Muscle of arm (tissue), 12 donors: ENCODE data around the gene MAN1C1. TPM values are rescaled to one million over a fixed set of nuclear protein-coding genes. Genes with fewer than 3 reads are reported as not detected.

Experiments used
- DNase-seq: peaks from one replicate; pipeline ENCODE4 v3.0.0-alpha.2; 2013
- polyA plus RNA-seq, 12 donors: library from polyadenylated mRNA; unstranded; fragments of 120-200 nt; gene quantifications; one replicate each; pipeline ENCODE4 v1.2.1, GENCODE V29; 2013; ENCODE audit not compliant: insufficient read length in 12 of 12

The MAN1C1 gene
- polyA plus RNA-seq, 12 donors: 9.3 to 16.2 (median 11.6) TPM; not detected in 1

DNA sequence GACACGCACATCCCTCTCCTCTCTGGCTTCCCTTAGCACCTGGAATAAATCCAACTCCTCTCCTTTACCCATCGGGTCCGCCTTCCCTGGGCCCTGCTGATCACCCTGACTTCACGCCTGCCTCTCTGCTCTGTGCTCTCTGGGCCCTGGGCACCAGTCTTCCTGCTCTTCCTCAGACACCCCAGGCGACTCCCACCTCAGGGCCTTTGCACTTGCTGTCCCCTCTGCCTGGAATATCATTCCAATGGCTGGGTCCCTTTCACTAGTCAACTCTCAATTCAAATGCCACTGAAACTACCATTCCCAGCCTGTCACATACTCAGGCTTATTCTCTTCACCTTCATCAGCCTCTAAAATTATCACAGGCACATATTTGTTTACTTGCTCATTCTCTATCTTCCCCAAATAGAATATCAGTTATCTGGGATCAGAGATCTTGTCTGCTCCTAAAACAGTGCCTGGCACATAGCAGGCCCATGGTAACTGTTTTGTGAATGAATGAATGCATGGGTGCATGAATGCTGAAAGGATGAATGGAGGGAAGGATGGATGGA is 156.2 kb downstream of the MAN1C1 start:
- no peak for DNase-seq

DNA sequence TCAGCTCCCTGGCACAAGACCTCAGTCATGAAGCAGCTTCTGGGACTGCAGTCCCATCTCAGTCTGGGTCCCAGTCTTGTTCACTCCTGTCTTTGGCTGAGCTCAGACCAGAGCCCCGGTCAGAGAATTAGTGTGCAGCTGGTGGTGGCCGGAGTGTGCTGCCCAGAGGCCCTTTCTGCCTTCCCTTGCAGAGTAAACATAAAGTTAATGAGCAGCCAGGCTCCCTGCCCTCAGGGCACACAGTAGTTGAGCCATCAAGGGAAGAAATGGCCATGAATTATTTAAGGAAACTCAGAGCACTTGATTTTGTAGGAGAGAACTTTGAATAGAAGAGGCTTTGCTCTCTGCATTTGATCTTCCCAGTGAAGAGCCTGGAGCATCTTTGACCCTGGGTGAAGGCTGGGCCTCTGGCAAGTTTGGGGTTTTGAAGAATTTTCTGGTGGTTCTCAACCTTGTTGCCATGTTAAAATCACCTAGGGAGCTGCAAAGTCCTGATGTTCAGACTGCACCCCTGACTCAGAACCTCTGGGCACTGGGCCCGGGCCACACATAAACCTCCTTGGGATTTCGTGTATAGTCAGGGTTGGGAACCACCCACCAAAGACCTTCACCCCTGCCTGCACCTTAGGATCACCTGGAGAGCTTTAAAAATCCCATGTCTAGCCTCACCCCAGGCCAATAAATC is 157.0 kb downstream of the MAN1C1 start:
- no peak for DNase-seq

DNA sequence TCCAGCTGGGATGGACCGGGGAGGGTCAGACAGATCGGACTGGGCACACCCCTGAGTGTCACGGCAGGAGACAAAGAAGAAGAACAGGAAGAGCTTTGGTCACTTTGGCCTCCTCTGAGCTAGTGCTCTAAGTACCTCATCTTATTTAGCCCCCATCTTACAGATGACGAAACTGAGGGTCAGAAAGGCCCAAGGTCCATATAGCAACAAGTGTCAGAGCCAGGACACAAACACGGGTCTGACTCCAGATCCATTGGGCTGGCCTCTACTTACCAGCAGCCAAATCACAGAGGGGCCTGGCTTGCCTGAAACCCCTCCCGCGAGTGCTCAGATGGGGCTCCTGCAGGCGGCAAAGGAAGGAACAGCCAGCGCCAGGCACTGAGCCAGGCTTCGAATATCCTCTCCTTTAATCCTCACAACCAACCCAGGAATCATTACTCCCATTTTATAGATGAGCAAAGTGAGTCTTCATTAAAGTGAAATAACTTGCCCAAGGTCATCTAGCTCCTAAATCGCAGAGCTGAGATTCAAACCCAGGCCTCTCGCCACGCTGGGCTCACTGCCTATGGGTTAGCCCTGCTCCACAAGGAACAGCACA is 157.7 kb downstream of the MAN1C1 start:
- DNase-seq: no peak

DNA sequence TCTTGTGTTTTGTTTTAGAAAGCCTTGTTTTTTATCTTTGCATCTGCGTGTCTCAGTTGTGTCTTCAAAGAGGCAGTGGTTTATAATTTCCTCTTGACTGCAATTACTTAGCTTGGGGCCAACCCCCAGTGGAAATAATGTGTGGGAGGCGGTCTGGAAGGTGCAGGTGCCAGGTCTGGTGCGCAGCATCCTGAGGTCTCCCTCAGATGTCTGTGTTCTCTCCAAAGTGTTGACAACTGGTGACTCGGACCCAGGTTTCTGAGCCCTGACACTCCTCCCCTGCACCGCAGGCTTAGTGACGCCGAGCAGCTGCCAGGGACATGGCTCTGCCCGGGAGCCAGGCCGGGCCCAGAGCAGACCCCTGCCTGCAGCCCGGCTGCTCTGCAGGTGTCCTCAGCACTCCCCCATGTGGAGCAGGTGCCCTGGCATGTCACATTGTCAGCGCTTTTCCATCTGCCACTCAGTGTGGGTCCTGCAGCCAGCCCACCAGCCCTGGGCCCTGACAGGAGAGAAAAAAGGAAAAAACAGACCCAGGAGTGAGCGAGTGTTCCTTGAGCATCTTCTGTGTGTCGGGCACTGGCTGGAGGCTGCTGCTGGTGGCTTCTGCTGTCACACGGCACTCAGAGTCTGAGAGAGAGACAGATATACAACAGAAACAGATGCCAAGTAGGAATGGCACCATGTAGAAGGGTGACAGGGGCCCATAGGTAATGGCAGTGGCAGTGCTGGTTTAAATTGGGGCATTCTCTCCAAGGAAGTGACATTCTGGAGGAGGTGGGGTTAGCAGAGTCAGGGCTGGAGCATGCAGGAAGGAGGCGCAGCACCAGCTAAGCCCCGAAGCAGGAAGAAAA is 158.6 kb downstream of the MAN1C1 start:
- no peak for DNase-seq

DNA sequence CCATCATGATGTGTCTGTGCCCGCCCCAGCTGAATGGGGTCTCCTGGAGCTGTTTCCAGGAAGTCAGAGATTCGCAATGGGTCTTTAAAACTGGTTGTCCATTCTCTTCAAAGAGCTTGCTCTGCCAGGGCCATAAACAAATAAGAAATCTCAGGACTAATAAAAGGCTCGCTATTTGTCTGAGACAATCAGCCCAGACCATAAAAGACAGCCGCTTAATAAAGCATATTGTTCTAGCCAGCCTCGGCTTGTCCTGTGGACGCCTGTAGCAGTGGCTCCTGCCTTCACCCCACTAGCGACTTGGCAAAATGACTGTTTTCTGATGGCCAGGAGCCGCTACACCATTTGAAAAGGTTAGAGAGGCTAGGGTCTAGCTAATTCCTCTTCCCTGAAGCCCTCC is 162.8 kb downstream of the MAN1C1 start:
- DNase-seq: no peak

DNA sequence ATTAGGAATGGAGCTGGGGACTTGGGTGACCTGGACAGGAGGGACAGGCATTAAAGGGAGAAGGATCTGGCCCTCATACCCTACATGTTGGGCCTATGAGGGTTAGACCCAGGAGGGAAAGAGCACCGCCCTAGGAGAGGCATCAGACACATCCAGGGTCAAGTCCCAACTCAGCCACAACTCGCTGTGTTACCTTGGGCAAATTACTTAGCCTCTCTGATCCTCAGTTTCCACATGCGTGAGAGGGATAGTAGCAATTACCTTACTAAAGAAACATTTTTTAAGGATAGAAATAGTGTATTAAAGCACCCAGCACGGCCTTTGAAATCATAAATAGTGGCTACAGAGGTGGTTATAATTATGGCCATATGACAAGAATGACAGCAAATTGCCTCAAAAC is 163.3 kb downstream of the MAN1C1 start:
- DNase-seq: no peak

DNA sequence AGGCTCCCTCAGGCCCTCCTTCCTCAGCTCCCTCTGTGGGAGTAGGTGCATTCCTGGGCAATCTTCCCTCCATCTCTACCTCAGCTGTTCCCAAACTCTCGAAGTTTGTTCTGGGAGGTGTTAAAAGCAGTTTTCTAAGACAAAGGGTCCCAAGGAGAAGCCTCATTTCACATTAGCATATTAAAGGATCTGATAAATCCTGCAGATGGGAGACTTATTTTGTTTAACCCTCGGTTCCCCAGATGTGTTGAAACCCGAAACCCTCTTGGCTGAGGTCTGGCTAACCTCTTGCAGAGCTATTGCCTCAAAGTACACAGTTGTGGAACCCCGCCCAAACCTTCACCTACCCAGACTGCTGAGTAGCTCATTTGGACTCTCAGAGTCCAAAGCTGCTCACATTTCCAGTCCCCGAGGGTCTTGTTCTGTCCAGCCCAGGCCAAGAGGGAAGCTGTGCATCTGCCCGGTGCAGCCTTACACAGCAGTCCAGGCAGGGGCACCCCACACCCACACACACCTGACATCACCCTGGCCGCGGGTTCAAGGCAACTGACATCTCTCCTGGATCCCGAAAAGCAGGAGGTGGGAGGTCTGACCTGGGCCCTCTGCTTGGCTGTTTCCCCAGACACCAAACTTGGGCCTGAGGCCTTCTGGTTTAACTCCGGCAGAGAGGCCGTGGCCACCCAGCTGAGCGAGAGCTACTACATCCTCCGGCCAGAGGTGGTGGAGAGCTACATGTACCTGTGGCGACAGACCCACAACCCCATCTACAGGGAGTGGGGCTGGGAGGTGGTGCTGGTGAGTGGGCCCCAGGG is 163.9 kb downstream of the MAN1C1 start:
- no peak for DNase-seq

DNA sequence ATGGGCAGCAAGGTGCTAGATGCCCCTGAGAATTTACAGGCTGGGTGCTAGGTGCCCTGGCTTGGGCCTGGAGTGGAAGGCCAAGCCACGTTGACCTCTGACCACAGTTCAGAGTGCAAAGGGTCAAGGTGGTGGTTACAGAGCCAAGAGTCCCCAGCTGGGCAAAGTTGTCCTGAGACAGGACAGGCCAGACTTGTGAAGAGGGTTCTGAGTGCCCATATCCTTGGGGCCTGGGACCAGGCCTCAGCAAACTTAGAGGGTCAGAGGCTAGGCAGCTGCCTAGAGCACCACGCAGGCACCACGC is 164.5 kb downstream of the MAN1C1 start:
- no peak for DNase-seq

DNA sequence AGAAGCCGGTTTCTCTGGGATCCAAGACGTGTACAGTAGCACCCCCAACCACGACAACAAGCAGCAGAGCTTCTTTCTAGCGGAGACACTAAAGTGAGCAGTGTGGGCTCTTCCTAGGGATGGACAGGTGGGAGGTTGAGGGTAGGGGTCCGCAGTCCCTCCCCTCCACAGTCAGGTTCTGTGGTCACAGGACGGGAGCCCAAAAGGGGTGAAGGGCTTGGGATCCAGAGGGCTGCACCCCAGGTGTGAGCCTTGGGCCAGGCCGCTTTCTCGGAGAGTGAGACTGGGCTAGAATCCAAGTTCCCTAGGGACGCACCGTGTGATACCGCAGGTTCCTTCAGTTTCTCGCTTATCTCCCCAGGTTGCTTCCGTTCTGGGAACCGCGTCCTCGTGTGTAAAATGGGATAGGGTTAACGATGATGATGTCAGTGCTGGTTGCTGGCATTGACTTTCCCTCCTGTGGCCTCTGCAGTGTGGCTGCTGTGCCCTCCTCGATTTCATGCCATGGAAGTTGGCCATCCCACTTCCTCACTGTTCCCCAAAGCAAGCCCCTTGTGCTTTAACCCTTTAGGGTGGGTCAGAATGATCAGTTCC is 166.1 kb downstream of the MAN1C1 start:
- DNase-seq: no peak

DNA sequence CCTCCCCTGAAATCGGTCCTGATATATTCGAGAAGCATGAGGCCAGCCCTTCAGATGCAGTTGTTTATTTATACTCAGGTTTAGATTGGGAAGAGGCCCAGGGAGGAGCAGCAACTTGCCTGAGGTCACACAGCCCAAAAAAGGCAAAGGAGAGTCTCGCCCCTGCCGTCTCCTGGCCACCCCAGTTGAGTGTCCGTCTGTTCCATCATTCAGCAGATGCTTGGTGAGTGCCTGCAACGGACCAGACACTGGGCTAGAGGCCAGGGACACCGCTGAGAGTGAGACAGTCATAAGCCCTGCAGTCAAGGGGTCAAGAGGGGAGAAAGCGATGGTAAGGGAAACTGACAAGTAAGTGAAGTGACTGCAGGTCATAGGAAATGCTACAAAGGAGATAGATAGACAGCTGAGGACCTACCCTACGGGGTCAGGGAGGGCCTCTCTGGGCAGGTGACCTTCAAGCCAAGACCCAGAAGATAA is 168.0 kb downstream of the MAN1C1 start:
- DNase-seq: no peak

DNA sequence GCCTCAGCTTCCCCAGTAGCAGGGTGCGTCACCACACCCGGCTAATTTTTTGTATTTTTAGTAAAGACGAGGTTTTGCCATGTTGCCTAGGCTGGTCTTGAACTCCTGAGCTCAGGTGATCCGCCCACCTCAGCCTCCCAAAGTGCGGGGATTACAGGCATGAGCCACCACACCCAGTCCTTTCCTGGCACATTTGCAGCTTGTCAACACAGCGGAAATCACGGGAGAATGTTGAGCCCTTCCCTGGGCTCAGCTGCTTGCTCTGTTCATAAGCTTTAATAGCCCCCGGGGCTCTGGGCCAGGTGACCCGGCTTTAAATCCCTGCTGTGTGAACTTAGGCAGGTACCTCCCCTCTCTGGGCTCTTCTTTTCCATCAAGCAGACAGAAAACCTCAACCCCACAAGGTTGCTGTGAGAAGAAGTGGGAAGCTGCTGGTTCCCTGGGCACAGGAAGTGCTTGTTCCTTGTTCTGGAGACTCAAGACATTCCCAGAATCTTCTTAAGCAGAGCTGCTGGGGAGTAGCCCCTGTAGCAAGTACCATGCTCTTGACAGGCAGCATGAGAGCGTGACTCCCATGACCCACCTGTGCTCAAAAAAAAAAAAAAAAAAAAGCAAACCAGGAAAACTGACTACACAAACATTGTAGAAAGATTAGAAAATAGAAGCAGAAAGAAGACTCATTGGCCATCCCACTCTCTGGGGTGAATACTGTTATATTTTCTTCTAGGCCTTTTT is 168.9 kb downstream of the MAN1C1 start:
- DNase-seq: no peak

DNA sequence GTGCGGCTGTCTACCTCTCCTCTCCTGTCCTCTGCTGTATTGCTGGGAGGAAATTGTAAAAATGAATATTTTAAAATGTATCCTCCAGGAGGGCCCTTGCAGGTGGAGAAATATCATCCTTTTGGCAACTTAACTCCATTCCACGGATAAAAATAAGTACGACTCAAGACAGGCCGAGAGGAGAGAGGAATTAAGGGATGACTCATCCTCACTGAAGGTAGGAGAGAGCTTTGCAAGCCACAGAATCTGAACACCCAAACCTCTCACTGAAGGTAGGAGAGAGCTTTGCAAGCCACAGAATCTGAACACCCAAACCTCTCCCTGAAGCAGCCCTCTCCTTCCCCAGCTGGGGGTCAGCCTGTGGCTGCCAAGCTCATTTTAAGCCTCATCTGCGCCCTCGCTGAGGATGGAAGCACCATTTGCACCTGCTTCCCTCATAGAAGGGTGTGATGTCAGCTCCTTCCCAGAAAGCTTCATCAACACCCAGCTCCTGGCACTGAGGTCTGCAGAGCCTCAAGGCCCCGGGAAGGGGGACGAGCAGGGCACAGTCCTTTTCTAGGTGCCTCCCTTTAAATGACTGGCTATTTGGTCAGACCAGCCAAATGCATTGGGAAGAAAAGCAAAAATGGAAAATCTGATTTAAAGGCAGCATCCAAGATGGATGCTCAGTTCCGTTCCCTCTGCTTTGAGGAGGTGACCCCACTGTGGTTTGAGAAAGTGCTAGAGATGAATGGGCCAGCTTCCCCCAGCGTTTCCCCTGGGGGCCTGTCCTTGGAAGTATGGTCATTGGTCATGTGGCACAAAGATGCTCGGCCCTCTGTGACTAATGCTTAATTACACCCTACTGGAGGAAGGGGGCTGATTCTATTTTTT is 170.5 kb downstream of the MAN1C1 start:
- no peak for DNase-seq

DNA sequence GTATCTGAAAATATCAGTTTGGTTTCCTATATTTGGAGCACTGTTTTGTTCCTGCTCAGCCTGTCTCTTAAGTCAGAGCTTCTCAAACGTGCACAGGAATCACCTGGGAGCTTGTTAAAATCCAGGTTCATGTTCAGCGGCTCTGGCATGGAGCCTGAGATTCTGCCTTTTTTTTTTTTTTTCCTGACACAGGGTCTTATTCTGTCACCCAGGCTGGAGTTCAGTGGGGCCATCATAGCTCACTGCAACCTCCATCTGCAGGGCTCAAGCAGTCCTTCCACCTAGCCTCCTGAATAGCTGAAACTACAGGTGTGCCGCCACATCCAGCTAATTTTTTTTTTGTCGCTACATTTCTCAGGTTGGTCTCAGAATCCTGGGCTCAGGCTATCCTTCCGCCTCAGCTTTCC is 171.2 kb downstream of the MAN1C1 start:
- no peak for DNase-seq

DNA sequence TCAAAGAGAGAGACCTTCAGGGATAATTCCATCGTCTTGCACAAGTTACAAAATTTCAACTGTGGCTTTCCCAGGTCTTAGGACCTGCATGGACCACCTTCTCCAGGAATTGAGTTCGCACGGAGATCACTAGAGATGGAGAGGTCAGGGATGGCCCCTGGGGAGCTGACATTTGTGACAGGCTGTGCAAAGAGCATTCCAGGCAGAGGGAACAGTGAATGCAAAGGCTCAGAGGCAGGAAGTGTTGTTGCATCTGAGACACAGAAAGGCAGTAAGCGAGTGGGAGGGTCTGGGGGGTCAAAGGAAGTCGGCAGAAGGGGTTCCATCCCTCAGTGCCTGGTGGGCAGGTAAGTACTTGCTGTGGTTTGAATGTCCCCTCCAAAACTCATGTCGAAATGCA is 173.9 kb downstream of the MAN1C1 start:
- no peak for DNase-seq

DNA sequence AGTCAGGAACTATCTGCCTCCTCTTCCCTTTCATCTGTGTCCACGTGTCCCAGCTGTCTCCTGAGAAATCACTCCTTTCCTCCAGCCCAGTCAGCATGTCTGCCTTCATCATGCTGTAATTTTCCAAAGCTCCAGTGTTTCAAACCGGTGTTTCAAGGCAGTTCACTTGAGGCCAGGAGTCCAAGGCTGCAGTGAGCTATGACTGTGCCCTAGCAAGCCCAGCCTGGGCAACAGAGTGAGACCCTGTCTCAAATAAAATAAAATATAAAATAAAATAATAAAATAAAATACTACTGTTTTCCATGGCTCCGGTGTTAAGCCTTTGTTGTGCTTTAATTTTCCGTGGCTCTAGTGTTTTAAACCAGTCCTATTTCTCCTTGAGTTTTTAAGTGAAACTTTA is 175.5 kb downstream of the MAN1C1 start:
- no peak for DNase-seq

DNA sequence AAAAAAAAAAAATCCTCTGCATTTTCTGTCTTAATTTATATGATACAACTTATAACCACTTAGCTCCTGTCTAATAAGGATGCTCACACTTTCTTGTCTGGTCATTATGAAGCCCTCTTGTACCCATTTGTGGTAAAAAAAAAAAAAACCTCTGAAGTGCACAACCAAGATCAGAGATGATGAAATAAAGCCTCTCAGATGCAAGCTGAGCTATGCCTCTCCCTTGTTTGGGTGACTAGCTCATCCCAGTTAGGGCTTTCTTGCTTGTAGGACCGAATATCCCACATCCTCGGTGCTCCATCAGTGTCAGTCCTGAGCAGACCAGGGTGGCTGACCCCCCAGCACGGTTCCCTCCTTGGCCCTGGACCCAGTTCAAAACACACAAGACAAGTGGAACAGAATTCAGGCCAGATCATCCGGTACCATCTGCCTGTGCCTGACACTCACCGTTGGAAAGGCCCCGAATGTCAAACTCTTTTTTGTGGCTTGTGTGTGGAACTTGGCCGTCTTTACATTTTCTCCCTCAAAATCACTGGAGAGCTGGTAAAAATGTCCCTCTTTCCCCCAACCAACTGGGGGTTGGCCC is 177.1 kb downstream of the MAN1C1 start:
- DNase-seq: no peak

DNA sequence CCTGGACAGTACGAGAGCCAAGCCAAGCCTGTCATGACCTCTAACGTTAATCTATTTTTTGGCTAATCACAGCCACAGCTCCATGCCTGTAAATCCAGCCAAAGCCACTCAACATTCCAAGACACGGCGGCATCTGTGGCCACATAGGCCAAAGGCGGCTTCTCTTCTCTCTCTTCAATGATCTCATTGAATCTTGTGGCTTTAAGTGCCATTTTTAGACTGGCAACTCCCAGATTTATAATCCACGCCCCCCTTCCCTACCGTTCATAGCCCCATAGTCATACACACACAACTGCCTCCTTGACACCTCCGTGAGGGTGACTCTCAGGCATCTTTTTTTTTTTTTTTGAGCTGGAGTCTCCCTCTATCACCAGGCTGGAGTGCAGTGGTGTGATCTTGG is 177.7 kb downstream of the MAN1C1 start:
- no peak for DNase-seq

DNA sequence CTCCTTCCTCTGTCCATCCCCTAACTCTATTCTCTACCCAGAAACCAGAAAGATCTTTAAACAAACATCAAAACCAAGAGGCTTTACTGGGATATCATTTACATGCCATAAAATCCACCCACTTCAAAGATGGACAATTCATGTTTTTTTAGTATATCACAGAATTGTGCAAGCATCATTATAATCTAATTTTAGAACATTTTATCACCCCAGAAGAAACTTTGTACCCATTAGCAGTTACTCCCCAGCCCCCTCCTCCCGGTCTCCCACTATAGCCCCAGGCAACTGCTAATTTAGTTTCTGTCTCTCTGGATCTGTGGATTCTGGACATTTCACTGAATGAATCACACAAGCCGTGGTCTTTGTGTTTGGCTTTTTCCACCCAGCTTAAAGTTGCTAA is 178.6 kb downstream of the MAN1C1 start:
- DNase-seq: no peak
